Tibial nerve (tissue), 4 donors: ENCODE data around the gene RIC1. TPM values are rescaled to one million over a fixed set of nuclear protein-coding genes. Genes with fewer than 3 reads are reported as not detected.

Experiments
- DNase-seq, 2 donors: peaks; one replicate each; pipeline ENCODE4 v3.0.0-alpha.2; 2019; ENCODE audit warnings: low spot score in 2 of 2
- H3K27ac ChIP-seq, 4 donors: fragments of 200-600 bp; sonication (generic) in 3 of 4; one replicate each; pipeline ENCODE4 v1.5.1; 2017 to 2019; ENCODE audit warnings: mild to moderate bottlenecking in 1 of 4
- H3K27me3 ChIP-seq, 2 donors: fragments of 200-600 bp; sonication (generic) in 1 of 2; one replicate each; pipeline versions ENCODE4 v1.5.1 to v1.6.0; 2017 to 2019
- H3K36me3 ChIP-seq, 3 donors: fragments of 200-600 bp; sonication (generic); one replicate each; pipeline ENCODE4 v1.5.1; 2018 to 2019
- H3K4me1 ChIP-seq, 4 donors: fragments of 200-600 bp; sonication (generic) in 3 of 4; one replicate each; pipeline ENCODE4 v1.5.1; 2017 to 2019
- H3K4me3 ChIP-seq, 4 donors: fragments of 200-600 bp; sonication (generic) in 3 of 4; one replicate each; pipeline ENCODE4 v1.5.1; 2017 to 2019; ENCODE audit warnings: mild to moderate bottlenecking in 1 of 4, moderate library complexity in 1 of 4
- H3K9me3 ChIP-seq, 4 donors: fragments of 200-600 bp; sonication (generic) in 3 of 4; one replicate each; pipeline ENCODE4 v1.5.1; 2017 to 2019
- CTCF ChIP-seq, 5 experiments: fragments of 200-600 bp in 3 of 5; fragments of 450-650 bp in 2 of 5; sonication (generic) in 3 of 5; IDR thresholded peaks; one replicate each; pipeline ENCODE4 v1.5.1; 2016 to 2019; ENCODE audit warnings: antibody characterized with exemption in 5 of 5, mild to moderate bottlenecking in 3 of 5, moderate library complexity in 2 of 5
- EP300 ChIP-seq, 2 donors: sonication (generic); formaldehyde crosslinking; IDR thresholded peaks; one replicate each; pipeline ENCODE4 v1.6.1; 2017; ENCODE audit warnings: antibody characterized with exemption in 2 of 2, mild to moderate bottlenecking in 1 of 2
- POLR2A ChIP-seq, 2 donors: fragments of 450-650 bp; IDR thresholded peaks; one replicate each; pipeline ENCODE4 v1.6.1; 2017; ENCODE audit warnings: antibody characterized with exemption in 2 of 2, mild to moderate bottlenecking in 2 of 2, moderate library complexity in 2 of 2
- WGBS, 2 donors: methylation state at CpG; one replicate each; pipeline ENCODE4 v1.1.5; 2018; 5-methylcytosine and 5-hydroxymethylcytosine counted together
- total RNA-seq, 4 donors: library from RNA; depleted of rRNA; stranded (reverse); fragments of >200 nt; gene quantifications; one replicate each; pipeline ENCODE4 v1.1.0, GENCODE V29; 2016

The RIC1 gene
- total RNA-seq, 4 donors from 2014 or later: 41.0 to 45.9 (median 43.4) TPM

- H3K36me3 ChIP-seq: peaks cover 0 to 7% (median 0%) of the 10 kb centered on the region in 3 donors
- no peaks in the 10 kb centered on the region for H3K27me3 ChIP-seq
- peaks cover 0 to 20% (median under 1%) of the 10 kb centered on the region in 4 donors for H3K9me3 ChIP-seq
- TF ChIP-seq EP300 (IDR thresholded peaks at IDR 0.05) (no peak), POLR2A (IDR thresholded peaks at IDR 0.05) (no peak), CTCF (IDR thresholded peaks at IDR 0.05) (no peak)
- no peak overlapping the region for H3K4me3 ChIP-seq
- 21 to 50% methylated on average over 1 of the region's 1 CpG for WGBS, 2 donors
- no peak for DNase-seq
- H3K27ac ChIP-seq: no peak overlapping the region
- H3K4me1 ChIP-seq: peaks cover 0 to 6% (median 0%) of the 10 kb centered on the region in 4 donors
These were observed 59.2 kb downstream of the RIC1 start for GRCh38 chr9:5688109-5688508.

- no peaks in the 10 kb centered on the region for H3K36me3 ChIP-seq
- no peak overlapping the region for H3K27ac ChIP-seq
- H3K4me3 ChIP-seq: no peak overlapping the region
- no peak for TF ChIP-seq POLR2A (IDR thresholded peaks at IDR 0.05)
- no peak for TF ChIP-seq EP300 (IDR thresholded peaks at IDR 0.05)
- TF ChIP-seq CTCF (IDR thresholded peaks at IDR 0.05): no peak
- 85 to 86% methylated on average over 1 of the region's 1 CpG for WGBS, 2 donors
- H3K9me3 ChIP-seq: no peaks in the 10 kb centered on the region
- no peak for DNase-seq
- peaks cover 0 to 6% (median 0%) of the 10 kb centered on the region in 4 donors for H3K4me1 ChIP-seq
- H3K27me3 ChIP-seq: no peaks in the 10 kb centered on the region
These were observed 61.4 kb downstream of the RIC1 start for GRCh38 chr9:5690278-5690677.

- Histone ChIP-seq H3K4me1 (peaks cover 0 to 17% (median 0%) of the 10 kb centered on the region in 4 donors), H3K9me3 (no peaks in the 10 kb centered on the region), H3K27ac (no peak overlapping the region), H3K27me3 (no peaks in the 10 kb centered on the region), H3K36me3 (no peaks in the 10 kb centered on the region), H3K4me3 (no peak overlapping the region)
- WGBS, 2 donors: 89 to 91% methylated on average over 2 of the region's 2 CpGs
- no peak for TF ChIP-seq EP300 (IDR thresholded peaks at IDR 0.05)
- TF ChIP-seq POLR2A (IDR thresholded peaks at IDR 0.05): no peak
- no peak for TF ChIP-seq CTCF (IDR thresholded peaks at IDR 0.05)
- DNase-seq: no peak
These were observed 67.0 kb downstream of the RIC1 start for GRCh38 chr9:5695860-5696259.

GRCh38 chr9:5696884-5697283, 68.0 kb downstream of the RIC1 start:
- WGBS, 2 donors: 93 to 100% methylated on average over 2 of the region's 2 CpGs
- no peak overlapping the region for H3K27ac ChIP-seq

GRCh38 chr9:5698004-5698403, 69.1 kb downstream of the RIC1 start:
- H3K36me3 ChIP-seq: peaks cover 0 to 8% (median 0%) of the 10 kb centered on the region in 3 donors
- no peaks in the 10 kb centered on the region for H3K27me3 ChIP-seq
- DNase-seq: no peak
- TF ChIP-seq EP300 (IDR thresholded peaks at IDR 0.05) (no peak), POLR2A (IDR thresholded peaks at IDR 0.05) (no peak), CTCF (IDR thresholded peaks at IDR 0.05) (no peak)
- peaks cover 0 to 17% (median 0%) of the 10 kb centered on the region in 4 donors for H3K4me1 ChIP-seq
- no peaks in the 10 kb centered on the region for H3K9me3 ChIP-seq
- H3K4me3 ChIP-seq: no peak overlapping the region
- no peak overlapping the region for H3K27ac ChIP-seq
- WGBS, 2 donors: 97 to 100% methylated on average over 1 of the region's 1 CpG

More at GRCh38 chr9:5696884-5697283, 68.0 kb downstream of the RIC1 start:
- no peak for DNase-seq
- Histone ChIP-seq H3K4me3 (no peak overlapping the region), H3K4me1 (peaks cover 0 to 17% (median 0%) of the 10 kb centered on the region in 4 donors), H3K36me3 (no peaks in the 10 kb centered on the region), H3K27me3 (no peaks in the 10 kb centered on the region), H3K9me3 (no peaks in the 10 kb centered on the region)
- no peak for TF ChIP-seq CTCF (IDR thresholded peaks at IDR 0.05)
- TF ChIP-seq POLR2A (IDR thresholded peaks at IDR 0.05): no peak
- no peak for TF ChIP-seq EP300 (IDR thresholded peaks at IDR 0.05)
